ENCODE data around the gene IL16.

DNA sequence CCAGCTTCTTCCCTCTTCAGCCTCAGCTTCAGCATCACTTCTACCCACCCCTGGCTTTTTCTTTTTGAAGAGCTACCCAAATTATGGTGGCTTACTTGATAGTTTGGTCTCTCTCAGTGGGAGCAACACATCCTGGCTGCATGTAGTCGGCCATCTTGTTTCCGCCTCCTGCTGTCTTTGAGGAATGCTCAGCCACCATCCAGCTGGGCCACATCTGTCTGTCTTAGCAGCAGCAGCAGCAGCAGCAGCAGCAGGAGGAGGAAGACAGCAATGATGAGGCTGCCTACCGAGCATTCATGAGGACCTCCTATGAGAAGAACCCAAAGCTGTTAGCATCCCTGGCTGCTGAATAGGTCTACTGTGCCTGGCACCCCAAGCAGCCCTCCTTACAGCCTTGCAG is 19.7 kb downstream of the IL16 start:
- TF ChIP-seq EZH2 (IDR thresholded peaks at IDR 0.05) (no peak), POLR2AphosphoS5 (IDR thresholded peaks at IDR 0.05; ENCODE audit: borderline replicate concordance, low read depth, low read length) (no peak), FOXP2 (optimal IDR thresholded peaks at IDR 0.05; ENCODE audit: control extremely low read depth, extremely low read length, insufficient read depth) (no peak)

Data from SK-N-MC (cell line).